ENCODE measurements around the gene ZNF813.

GRCh38 chr19:53509845-53510244 is 42.3 kb downstream of the ZNF813 start:
- TF ChIP-seq EZH2 (IDR thresholded peaks at IDR 0.05; ENCODE audit: low read length) (no peak), CTCF (optimal IDR thresholded peaks at IDR 0.05 in 1 of 3, IDR thresholded peaks at IDR 0.05 in 1 of 3, conservative IDR thresholded peaks at IDR 0.05 in 1 of 3; ENCODE audit: extremely low read depth in 1 of 3, insufficient read depth in 2 of 3, low read length in 3 of 3) (no peak)

All from keratinocyte (primary cell).